8988T (cell line): Measurements from ENCODE around the gene ZNF557.

Experiments
- DNase-seq: peaks from one replicate; pipeline ENCODE4 v3.0.0; 2011

Gene ZNF557

DNA sequence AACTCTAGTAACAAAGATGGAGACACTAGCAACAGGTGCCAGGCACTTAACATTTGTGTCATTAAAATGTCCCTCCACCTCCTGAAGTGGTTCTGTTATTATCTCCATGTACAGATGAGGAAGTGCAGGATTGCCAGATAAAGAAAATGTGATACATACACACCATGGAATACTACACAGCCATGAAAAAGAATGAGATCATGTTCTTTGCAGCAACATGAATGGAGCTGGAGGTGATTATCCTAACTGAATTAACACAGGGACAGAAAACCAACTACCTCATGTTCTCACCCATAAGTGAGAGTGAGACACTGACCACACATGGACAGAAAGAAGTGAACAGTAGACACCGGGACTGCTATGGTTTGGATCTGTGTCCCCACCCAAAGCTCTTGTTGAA, 60.5 kb downstream of the ZNF557 start:
- no peak for DNase-seq

DNA sequence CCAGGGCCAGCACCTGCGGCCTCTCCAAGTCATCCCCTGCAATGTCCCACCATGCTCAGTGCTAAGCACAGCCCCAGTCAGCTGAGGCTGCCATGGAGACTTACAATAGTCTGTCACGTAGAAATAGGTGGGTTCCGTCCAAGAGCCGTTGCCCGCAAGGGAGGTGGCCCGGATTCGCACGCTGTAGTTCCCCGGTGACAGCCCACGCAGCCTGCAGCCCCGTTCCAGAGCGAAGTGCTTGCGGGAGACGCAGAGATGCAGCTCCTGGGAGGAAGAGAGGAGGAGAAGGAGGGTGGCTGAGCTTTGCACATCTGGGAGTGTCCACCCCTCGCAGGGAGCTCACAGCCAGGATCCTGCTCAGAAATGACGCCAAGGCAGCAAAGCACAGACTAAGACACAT, 62.6 kb downstream of the ZNF557 start:
- no peak for DNase-seq

DNA sequence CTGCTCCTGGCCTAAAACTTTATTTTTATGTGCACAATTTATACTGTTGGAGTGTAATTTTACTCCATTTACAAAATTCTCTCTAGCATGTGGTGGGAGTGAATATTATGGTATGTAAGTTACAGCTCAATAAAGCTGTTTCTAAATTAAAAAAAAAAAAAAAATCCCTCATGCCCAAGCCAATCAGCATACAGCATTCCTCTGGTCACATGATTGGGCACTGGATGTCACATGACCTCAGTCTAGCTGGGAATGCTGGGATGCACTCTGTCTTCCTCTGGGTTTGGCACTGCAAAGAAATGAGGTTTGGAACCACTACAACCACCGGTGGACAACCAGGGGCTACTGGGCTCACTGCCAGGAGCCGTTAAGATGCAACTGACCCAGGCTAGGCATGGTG, 67.6 kb downstream of the ZNF557 start:
- DNase-seq = no peak
